GM23338 (cell line): Measurements from ENCODE around the gene PITRM1. TPM values are rescaled to one million over a fixed set of nuclear protein-coding genes. Genes with fewer than 3 reads are reported as not detected.

Experiments used
- ATAC-seq: fragments of 200-7000 bp; cut with Tn5 transposase; 3 replicates; pipeline ENCODE4 v1.9.1; 2020
- DNase-seq: peaks from one replicate; pipeline ENCODE4 v3.0.0-alpha.2; 2015; ENCODE audit warnings: low spot score
- H2AFZ ChIP-seq: fragments of 200-600 bp; sonication (generic); 2 replicates; pipeline ENCODE4 v1.8.0; 2016; ENCODE audit warnings: antibody characterized with exemption, mild to moderate bottlenecking, moderate library complexity
- H3F3A ChIP-seq: fragments of 200-600 bp; sonication (generic); replicated peaks from 2 replicates; pipeline ENCODE4 v1.8.0; 2017; ENCODE audit warnings: antibody characterized with exemption, mixed run types, low read depth
- H3K27ac ChIP-seq: fragments of 200-600 bp; sonication (generic); 2 replicates; pipeline ENCODE4 v1.6.1; 2016; ENCODE audit warnings: low read depth
- H3K27me3 ChIP-seq: fragments of 200-600 bp; sonication (generic); 2 replicates; pipeline ENCODE4 v1.8.0; 2016; ENCODE audit warnings: mild to moderate bottlenecking, mixed run types, moderate library complexity; ENCODE audit not compliant: insufficient read depth
- H3K36me3 ChIP-seq: fragments of 200-600 bp; sonication (generic); 2 replicates; pipeline ENCODE4 v1.8.0; 2016; ENCODE audit warnings: mild to moderate bottlenecking; ENCODE audit not compliant: insufficient read depth
- H3K4me1 ChIP-seq: fragments of 200-600 bp; sonication (generic); 2 replicates; pipeline ENCODE4 v1.8.0; 2016; ENCODE audit warnings: mild to moderate bottlenecking, moderate library complexity; ENCODE audit not compliant: insufficient read depth
- H3K4me2 ChIP-seq: fragments of 200-600 bp; sonication (generic); 2 replicates; pipeline ENCODE4 v1.7.1; 2017; ENCODE audit warnings: mixed run types
- H3K4me3 ChIP-seq: fragments of 200-600 bp; sonication (generic); 2 replicates; pipeline ENCODE4 v1.6.1; 2016; ENCODE audit warnings: mixed run types
- H3K79me2 ChIP-seq: fragments of 200-600 bp; sonication (generic); replicated peaks from 2 replicates; pipeline ENCODE4 v1.8.0; 2017; ENCODE audit warnings: mild to moderate bottlenecking; ENCODE audit not compliant: insufficient read depth
- H3K9me2 ChIP-seq: fragments of 200-600 bp; sonication (generic); 2 replicates; pipeline ENCODE4 v1.8.0; 2017; ENCODE audit not compliant: insufficient read depth
- H4K20me1 ChIP-seq: fragments of 200-600 bp; sonication (generic); replicated peaks from 2 replicates; pipeline ENCODE4 v1.8.0; 2017; ENCODE audit warnings: mild to moderate bottlenecking; ENCODE audit not compliant: insufficient read depth
- H3K27ac Mint-ChIP-seq: 2 replicates; pipeline ENCODE4 v1.8.0; 2020; ENCODE audit warnings: inconsistent platforms, mild to moderate bottlenecking, moderate library complexity, mixed read lengths
- H3K27me3 Mint-ChIP-seq: 3 replicates; pipeline ENCODE4 v1.8.0; 2022; ENCODE audit warnings: low read depth, mild to moderate bottlenecking, moderate library complexity, mixed read lengths, inconsistent platforms; ENCODE audit not compliant: insufficient read depth, poor library complexity
- H3K36me3 Mint-ChIP-seq: 3 replicates; pipeline ENCODE4 v1.8.0; 2021; ENCODE audit warnings: low read depth, mild to moderate bottlenecking, inconsistent platforms, moderate library complexity, mixed read lengths
- H3K4me1 Mint-ChIP-seq: 3 replicates; pipeline ENCODE4 v1.8.0; 2020; ENCODE audit warnings: mild to moderate bottlenecking, inconsistent platforms, mixed read lengths
- H3K4me3 Mint-ChIP-seq: 3 replicates; pipeline ENCODE4 v1.8.0; 2021; ENCODE audit warnings: moderate library complexity, mild to moderate bottlenecking, inconsistent platforms, mixed read lengths
- H3K9me3 Mint-ChIP-seq: 3 replicates; pipeline ENCODE4 v1.8.0; 2020; ENCODE audit warnings: moderate library complexity, mild to moderate bottlenecking, inconsistent platforms, mixed read lengths
- CREB1 ChIP-seq: fragments of 250-450 bp; sonication (Bioruptor Pico); IDR thresholded peaks from 2 replicates; pipeline ENCODE4 v1.5.0; 2020; ENCODE audit warnings: low read depth, mild to moderate bottlenecking, moderate library complexity
- CTCF ChIP-seq, 2 experiments: fragments of 200-600 bp in 1 of 2; sonication (generic) in 1 of 2; conservative IDR thresholded peaks; 2 replicates each; pipeline versions ENCODE4 v1.5.1 to v1.6.1; 2016 to 2017; ENCODE audit warnings: antibody characterized with exemption in 2 of 2, low read depth in 2 of 2, mild to moderate bottlenecking in 2 of 2, moderate library complexity in 1 of 2
- NANOG ChIP-seq: IDR thresholded peaks from 2 replicates; pipeline ENCODE4 v1.6.1; 2016; ENCODE audit warnings: antibody characterized with exemption, borderline replicate concordance
- polyA plus RNA-seq: library from polyadenylated mRNA; unstranded; fragments of >200 nt; fragmentation: Nextera tagmentation; extraction: Ambion mirVana; gene quantifications from 2 replicates; pipeline ENCODE4 v1.2.1, GENCODE V29; 2016
- total RNA-seq: library from RNA; depleted of rRNA; stranded (reverse); fragments of >200 nt; shearing (Covaris generic); gene quantifications from 2 replicates; pipeline ENCODE4 v1.2.3, GENCODE V29; 2014
- TF ChIP-seq, protein P1 (sequence below): IDR thresholded peaks from one replicate; pipeline ENCODE4 v1.6.1; 2018; ENCODE audit warnings: antibody characterized with exemption; ENCODE audit not compliant: unreplicated experiment

Gene PITRM1
- total and polyA plus RNA-seq, 2 experiments from 2014 or later: 29.0 to 33.0 TPM

DNA sequence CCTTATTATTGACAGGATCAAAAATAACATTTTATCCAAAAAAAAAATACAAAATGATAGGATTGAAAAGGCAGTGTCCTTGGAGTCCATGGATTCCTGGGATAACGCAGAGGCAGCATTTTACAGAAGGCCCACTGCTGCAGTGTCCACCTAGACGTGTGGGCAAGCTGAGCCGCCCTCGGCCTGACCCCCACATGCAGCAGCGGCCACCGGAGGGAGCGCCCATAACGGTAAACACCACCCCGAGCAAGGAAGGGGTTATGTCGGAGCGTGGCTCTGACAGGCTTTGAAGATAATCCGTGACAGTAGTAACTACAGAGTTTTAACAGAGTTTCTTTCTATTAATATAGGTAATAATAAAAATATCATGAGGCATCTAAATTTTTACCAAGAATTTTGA, 45.3 kb upstream of the PITRM1 start:
- H3K36me3 Mint-ChIP-seq: no peaks in the 10 kb centered on the region; the same call in 2 of the 3 replicates
- H3K4me1 Mint-ChIP-seq: no peaks in the 10 kb centered on the region
- H3K79me2 ChIP-seq: no peaks in the 10 kb centered on the region
- peak; percentile 34 for DNase-seq
- no peaks in the 10 kb centered on the region for H3K27me3 ChIP-seq
- no peak overlapping the region for H3K4me3 Mint-ChIP-seq
- H3K4me3 ChIP-seq: no peak overlapping the region
- peak in 1 of 2 experiments; percentile 38; a peak in 2 of 4 replicates for TF ChIP-seq CTCF (conservative IDR thresholded peaks at IDR 0.05; ENCODE audit: low read depth in 2 of 2)
- TF ChIP-seq NANOG: no peak
- TF ChIP-seq, protein P1, sequence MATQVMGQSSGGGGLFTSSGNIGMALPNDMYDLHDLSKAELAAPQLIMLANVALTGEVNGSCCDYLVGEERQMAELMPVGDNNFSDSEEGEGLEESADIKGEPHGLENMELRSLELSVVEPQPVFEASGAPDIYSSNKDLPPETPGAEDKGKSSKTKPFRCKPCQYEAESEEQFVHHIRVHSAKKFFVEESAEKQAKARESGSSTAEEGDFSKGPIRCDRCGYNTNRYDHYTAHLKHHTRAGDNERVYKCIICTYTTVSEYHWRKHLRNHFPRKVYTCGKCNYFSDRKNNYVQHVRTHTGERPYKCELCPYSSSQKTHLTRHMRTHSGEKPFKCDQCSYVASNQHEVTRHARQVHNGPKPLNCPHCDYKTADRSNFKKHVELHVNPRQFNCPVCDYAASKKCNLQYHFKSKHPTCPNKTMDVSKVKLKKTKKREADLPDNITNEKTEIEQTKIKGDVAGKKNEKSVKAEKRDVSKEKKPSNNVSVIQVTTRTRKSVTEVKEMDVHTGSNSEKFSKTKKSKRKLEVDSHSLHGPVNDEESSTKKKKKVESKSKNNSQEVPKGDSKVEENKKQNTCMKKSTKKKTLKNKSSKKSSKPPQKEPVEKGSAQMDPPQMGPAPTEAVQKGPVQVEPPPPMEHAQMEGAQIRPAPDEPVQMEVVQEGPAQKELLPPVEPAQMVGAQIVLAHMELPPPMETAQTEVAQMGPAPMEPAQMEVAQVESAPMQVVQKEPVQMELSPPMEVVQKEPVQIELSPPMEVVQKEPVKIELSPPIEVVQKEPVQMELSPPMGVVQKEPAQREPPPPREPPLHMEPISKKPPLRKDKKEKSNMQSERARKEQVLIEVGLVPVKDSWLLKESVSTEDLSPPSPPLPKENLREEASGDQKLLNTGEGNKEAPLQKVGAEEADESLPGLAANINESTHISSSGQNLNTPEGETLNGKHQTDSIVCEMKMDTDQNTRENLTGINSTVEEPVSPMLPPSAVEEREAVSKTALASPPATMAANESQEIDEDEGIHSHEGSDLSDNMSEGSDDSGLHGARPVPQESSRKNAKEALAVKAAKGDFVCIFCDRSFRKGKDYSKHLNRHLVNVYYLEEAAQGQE: no peak
- TF ChIP-seq CREB1 (CRISPR knock-in tag): no peak
- no peak overlapping the region for H2AFZ ChIP-seq
- peaks cover 8% of the 10 kb centered on the region for H3K9me3 Mint-ChIP-seq
- H3K9me2 ChIP-seq: no peaks in the 10 kb centered on the region
- no peaks in the 10 kb centered on the region for H3K4me1 ChIP-seq
- no peaks in the 10 kb centered on the region for H3K27me3 Mint-ChIP-seq
- no peaks in the 10 kb centered on the region for H3K36me3 ChIP-seq
- H3K27ac ChIP-seq: no peak overlapping the region
- ATAC-seq: no peak
- no peak overlapping the region for H3K4me2 ChIP-seq
- no peak overlapping the region for H3K27ac Mint-ChIP-seq
- H3F3A ChIP-seq: no peaks in the 10 kb centered on the region
- no peaks in the 10 kb centered on the region for H4K20me1 ChIP-seq

DNA sequence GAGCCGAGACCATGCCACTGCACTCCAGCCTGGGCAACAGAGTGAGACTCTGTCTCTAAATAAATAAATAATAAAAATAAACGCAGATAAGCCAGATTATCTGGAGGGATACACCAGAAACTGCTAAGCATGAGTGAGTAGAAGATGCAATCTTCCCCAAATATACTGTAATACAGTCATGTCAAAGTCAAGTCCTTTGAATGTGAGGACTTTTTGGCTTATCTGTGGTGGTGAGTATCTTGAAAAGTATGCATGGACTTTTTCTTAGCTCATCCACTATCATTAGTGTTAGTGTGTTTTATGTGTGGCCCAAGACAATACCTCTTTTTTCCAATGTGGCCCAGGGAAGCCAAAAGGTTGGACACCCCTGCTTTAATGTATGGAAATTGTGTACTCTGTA, 44.7 kb upstream of the PITRM1 start:
- Mint-ChIP-seq H3K27ac (no peak overlapping the region), H3K4me3 (no peak overlapping the region), H3K36me3 (no peaks in the 10 kb centered on the region; the same call in 2 of the 3 replicates), H3K4me1 (no peaks in the 10 kb centered on the region), H3K9me3 (peaks cover 8% of the 10 kb centered on the region), H3K27me3 (no peaks in the 10 kb centered on the region)
- Histone ChIP-seq H3K36me3 (no peaks in the 10 kb centered on the region), H3K4me2 (no peak overlapping the region), H3K9me2 (no peaks in the 10 kb centered on the region), H2AFZ (no peak overlapping the region), H4K20me1 (no peaks in the 10 kb centered on the region), H3K27me3 (no peaks in the 10 kb centered on the region), H3K79me2 (no peaks in the 10 kb centered on the region), H3K4me3 (no peak overlapping the region), H3K27ac (no peak overlapping the region), H3K4me1 (no peaks in the 10 kb centered on the region), H3F3A (no peaks in the 10 kb centered on the region)
- ATAC-seq (no peak), DNase-seq (no peak)
- TF ChIP-seq, protein P1: no peak
- TF ChIP-seq CTCF (conservative IDR thresholded peaks at IDR 0.05; ENCODE audit: low read depth in 2 of 2): no peak
